22Rv1 (cell line): ENCODE results near the gene NAB2.
A peak's percentile ranks its signal among the peaks of the same experiment; 100 is the strongest.
"Not testable (repeated sequence)": the region's sequence is repeated elsewhere in the genome, so short reads cannot be mapped to it uniquely, and the experiment has no call there.

Experiments used
- H3K27ac ChIP-seq: fragments of 450-650 bp; 2 replicates; pipeline ENCODE4 v1.5.1; 2017
- CTCF ChIP-seq: fragments of 450-650 bp; IDR thresholded peaks from 2 replicates; pipeline ENCODE4 v1.5.1; 2017; ENCODE audit warnings: mild to moderate bottlenecking
- ZFX ChIP-seq: fragments of 450-650 bp; IDR thresholded peaks from 2 replicates; pipeline ENCODE4 v1.6.1; 2017; ENCODE audit warnings: antibody characterized with exemption, borderline replicate concordance

Gene NAB2

GRCh38 chr12:57046947-57047890 is 41.7 kb upstream of the NAB2 start:
- TF ChIP-seq CTCF (no peak), ZFX (no peak)

DNA sequence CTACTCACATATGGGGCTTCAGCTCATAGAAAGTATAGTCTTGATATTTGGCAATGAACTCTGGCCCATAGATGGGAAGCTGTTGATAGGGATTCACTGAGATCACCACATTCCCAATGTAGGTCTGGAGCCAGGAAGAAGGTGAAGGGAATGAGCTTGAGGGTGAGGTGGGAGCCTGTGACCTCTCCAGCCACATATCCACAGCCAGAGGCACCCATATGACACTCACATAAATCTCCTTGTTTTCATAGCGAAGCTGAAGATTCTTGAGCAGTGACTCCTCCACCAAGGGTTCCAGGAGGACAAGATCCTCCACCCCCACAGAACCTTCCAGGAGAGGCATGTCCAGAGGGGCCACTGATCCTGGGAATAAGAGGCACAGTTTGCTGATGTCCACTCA is 40.9 kb upstream of the NAB2 start:
- H3K27ac ChIP-seq: peak overlapping the region; percentile 72; the same call in 1 of the 2 replicates
- TF ChIP-seq CTCF: no peak
- no peak for TF ChIP-seq ZFX

More at GRCh38 chr12:57046947-57047890, 41.7 kb upstream of the NAB2 start:
- H3K27ac ChIP-seq: no peak overlapping the region

DNA sequence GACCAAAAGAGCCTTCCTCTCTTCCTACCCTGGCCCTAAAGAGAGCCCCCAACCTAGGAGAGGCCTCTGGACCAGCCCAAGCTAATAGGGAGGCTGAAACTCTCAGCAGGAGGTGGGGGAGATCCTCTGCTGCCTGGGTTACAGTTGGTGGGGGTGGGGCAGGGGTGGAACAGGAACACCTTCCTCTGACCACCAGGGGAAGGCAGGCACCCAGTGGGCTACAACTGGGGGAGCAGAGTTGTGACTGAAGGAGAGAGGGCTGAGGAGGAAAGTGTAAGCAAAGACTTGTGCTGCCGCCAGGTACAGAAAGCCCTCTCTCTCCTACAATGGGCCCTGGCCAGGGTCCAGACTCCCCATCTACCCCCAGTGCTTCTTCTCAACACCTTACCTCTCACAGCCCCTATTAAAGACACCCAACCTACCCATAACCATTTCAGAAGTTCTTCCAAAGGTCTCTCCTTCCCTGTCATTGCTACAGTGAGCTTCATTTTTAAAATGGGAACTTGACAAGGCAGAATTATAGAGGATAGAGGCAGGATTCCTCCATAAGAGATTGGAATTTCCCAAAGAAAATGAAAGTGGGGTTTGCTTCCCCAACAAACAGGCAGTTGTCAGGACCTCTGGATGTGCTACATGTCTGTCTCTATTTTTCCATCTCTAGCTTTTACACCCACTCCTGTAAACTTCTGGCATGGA is 40.3 kb upstream of the NAB2 start:
- H3K27ac ChIP-seq: peak overlapping the region; percentile 72
- no peak for TF ChIP-seq ZFX
- no peak for TF ChIP-seq CTCF

DNA sequence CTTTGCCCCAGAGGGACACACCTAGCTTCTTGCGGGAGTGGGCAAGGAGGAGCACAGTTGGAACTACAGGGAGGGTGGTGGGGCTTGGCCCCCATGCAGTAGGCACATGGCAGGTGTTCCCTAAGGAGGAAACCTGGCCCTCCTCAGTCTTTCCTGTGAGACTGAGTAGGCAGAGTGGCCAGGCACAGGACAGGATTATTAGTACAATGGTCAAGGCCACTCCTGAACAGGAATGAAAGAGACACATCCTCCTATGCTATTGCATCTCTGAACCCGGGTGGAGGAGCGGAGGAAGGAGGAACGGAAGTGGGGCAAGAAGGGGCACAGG is 39.8 kb upstream of the NAB2 start:
- peak overlapping the region; percentile 72 for H3K27ac ChIP-seq
- TF ChIP-seq CTCF (no peak), ZFX (no peak)

- TF ChIP-seq ZFX (no peak), CTCF (no peak)
- H3K27ac ChIP-seq: peak within 1 kb of the TSS; percentile 72
These were observed 39.0 kb upstream of the NAB2 start, which contains the start of gene MYO1A for GRCh38 chr12:57049890-57050289. Gene MYO1A, minus strand, starts transcription at chr12:57050129. Its CDS starts 1,806 bp downstream, at chr12:57048323.

DNA sequence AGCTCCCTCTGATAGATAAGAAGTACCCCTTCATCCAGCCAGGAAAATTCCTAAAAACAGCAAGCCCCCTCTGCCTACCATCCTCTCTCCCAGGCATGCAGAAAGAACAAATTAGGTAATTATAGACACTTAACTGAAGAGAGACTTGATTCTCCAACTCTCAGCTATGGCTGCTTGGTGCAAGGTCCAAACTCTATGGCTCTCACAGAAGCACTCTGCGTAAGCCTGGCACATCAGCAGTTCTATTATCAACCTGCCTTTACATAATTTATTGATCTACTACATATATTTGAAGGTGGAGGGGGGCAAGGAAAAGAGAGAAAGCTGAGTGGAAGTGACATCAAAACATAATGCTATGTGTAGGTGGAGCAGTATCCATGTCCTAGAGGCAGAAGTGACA is 37.9 kb upstream of the NAB2 start:
- peak overlapping the region; percentile 72; the same call in 1 of the 2 replicates for H3K27ac ChIP-seq

GRCh38 chr12:57053146-57053545 is 35.8 kb upstream of the NAB2 start:
- not testable (repeated sequence) for H3K27ac ChIP-seq

More for the DNA sequence above, 37.9 kb upstream of the NAB2 start:
- TF ChIP-seq ZFX (no peak), CTCF (no peak)

- H3K27ac ChIP-seq: not testable (repeated sequence)
These were observed 35.0 kb upstream of the NAB2 start for GRCh38 chr12:57053901-57054300.
